IMR-90 (cell line): ENCODE data around the gene PRKAR1B.

Source experiments
- POLR2A ChIP-seq: IDR thresholded peaks from 2 replicates; pipeline ENCODE4 v1.6.1; 2012; ENCODE audit warnings: mild to moderate bottlenecking, low read depth, low read length
- TF ChIP-seq, protein P1 (sequence below): conservative IDR thresholded peaks from 2 replicates; pipeline ENCODE4 v1.5.1; 2012; ENCODE audit warnings: mild to moderate bottlenecking, low read depth, low read length, improper control_type of control experiment

GRCh38 chr7:618539-619367 lies 108.3 kb downstream of the PRKAR1B start:
- no peak for TF ChIP-seq POLR2A
- TF ChIP-seq, protein P1, sequence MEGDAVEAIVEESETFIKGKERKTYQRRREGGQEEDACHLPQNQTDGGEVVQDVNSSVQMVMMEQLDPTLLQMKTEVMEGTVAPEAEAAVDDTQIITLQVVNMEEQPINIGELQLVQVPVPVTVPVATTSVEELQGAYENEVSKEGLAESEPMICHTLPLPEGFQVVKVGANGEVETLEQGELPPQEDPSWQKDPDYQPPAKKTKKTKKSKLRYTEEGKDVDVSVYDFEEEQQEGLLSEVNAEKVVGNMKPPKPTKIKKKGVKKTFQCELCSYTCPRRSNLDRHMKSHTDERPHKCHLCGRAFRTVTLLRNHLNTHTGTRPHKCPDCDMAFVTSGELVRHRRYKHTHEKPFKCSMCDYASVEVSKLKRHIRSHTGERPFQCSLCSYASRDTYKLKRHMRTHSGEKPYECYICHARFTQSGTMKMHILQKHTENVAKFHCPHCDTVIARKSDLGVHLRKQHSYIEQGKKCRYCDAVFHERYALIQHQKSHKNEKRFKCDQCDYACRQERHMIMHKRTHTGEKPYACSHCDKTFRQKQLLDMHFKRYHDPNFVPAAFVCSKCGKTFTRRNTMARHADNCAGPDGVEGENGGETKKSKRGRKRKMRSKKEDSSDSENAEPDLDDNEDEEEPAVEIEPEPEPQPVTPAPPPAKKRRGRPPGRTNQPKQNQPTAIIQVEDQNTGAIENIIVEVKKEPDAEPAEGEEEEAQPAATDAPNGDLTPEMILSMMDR = no peak
